HG02885 (cell line): ENCODE measurements around the gene SPIRE2.
"Not testable (repeated sequence)": the region's sequence is repeated elsewhere in the genome, so short reads cannot be mapped to it uniquely, and the experiment has no call there.

Experiments
- ATAC-seq: cut with Tn5 transposase; IDR thresholded peaks from one replicate; pipeline ENCODE4 v1.9.1; 2021; ENCODE audit warnings: mild to moderate bottlenecking; ENCODE audit not compliant: unreplicated experiment, poor library complexity

SPIRE2 gene

DNA sequence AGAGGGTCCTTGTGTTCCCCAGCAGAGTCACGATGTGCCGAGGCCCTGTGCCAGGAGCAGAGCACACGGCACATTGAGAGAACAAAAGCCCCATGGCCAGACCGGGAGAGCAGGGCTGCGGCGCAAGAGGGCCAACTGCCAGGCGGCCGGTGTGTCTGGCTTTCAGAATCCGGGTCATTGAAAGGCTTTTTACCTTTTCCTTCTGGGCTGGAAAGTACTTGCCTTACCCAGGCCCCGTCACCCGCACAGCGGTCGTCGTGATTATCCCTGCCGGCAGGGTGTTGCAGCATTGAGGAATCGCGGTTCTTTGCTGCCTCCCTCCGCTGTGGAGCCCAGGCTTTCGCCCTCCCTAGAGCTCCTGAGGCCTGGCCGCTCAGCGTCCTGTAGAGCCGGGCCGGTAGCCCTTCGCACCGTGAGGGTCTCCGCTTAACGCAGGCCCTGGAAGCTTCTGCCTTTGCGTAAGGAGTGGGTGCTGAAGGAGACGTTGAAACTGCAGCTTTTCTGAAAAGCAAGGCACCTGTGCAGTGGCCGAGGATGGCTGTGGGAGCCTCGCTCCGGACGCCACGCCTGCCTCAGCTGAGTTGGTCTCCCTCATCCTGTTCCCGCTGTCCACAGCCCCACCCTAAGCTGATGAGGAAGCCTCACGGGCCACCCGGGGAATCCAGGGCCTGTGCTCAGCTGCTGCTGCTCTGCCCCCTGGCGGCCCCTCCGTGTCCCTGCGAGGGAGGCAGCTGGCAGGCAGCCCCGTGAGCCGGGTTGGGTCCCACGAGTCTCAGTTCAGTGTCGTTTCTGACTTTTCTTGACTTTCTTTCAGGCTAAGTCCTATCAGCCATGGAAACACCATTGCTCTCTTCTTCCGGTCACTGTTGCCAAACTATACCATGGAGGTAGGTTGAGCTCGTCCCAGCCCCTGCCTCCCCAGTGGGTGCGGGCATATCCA is 81.8 kb downstream of the SPIRE2 start:
- no peak for ATAC-seq

DNA sequence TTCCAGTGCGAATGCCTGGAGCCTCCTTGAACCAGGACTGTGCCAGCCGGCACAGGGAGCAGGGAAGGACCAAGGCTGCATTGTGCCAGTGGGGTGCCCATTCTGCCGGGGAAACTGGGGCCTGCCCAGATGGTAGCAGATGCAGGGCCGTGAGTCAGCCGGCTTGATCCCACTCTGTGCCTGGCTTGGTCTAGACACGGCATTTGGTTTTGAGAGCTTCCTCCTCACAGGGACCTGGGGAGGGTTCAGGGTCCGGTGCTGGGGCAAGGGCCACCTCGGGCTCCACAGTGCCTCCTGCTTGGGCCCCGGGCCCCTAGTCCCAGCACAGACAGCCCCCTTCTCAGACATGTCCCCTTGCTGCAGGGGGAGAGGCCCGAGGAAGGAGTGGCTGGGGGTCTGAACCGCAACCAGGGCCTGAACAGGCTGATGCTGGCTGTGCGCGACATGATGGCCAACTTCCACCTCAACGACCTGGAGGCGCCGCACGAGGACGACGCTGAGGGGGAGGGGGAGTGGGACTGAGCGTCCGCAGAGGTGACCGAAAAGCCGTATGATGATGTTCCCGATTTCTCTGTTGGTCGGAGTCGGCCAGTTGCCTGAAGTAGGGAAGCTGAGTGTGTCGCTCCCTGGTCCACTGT is 82.6 kb downstream of the SPIRE2 start:
- ATAC-seq, result no peak

DNA sequence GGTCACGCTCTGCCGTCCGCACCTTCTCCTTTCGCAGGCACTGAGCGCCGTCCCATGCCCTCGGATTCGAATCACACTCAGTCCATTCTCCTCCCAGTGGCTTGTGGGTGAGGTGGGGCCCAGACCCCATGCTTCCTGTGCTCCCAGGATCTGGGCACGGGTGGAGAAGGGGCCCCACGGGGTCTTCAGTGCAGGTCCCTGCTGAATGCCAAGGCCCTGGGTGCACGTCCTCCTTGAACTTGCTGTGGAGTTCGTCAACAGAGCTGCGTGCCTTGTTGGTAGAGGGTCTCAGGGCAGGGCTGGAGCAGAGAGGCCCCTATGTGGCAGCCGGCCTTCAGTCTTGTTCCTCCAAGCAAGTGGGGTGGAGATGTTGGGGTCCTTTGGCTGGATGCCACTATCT is 83.1 kb downstream of the SPIRE2 start:
- no peak for ATAC-seq

- no peak for ATAC-seq
Measured at GRCh38 chr16:89912143-89912542, 83.9 kb downstream of the SPIRE2 start.

DNA sequence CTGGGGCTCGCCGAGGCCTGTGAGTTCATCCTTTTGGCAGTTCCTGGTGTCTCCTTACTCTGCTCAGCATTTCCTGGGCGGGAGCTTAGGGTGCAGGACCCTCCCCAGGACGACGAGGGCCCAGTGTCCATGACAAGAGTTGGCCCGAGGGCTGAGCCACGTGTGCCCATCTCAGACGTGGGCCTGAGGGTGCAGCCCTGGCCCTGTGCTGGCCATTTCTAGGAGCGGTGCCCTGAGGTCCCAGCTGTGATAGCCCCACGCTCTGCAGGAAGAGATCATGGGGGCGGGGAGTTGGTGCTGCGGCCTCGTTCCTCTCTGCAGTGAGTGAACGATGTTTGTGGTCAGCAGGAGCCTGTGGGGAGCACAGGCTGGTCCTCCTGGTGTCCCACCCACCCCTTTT is 84.4 kb downstream of the SPIRE2 start:
- no peak for ATAC-seq

DNA sequence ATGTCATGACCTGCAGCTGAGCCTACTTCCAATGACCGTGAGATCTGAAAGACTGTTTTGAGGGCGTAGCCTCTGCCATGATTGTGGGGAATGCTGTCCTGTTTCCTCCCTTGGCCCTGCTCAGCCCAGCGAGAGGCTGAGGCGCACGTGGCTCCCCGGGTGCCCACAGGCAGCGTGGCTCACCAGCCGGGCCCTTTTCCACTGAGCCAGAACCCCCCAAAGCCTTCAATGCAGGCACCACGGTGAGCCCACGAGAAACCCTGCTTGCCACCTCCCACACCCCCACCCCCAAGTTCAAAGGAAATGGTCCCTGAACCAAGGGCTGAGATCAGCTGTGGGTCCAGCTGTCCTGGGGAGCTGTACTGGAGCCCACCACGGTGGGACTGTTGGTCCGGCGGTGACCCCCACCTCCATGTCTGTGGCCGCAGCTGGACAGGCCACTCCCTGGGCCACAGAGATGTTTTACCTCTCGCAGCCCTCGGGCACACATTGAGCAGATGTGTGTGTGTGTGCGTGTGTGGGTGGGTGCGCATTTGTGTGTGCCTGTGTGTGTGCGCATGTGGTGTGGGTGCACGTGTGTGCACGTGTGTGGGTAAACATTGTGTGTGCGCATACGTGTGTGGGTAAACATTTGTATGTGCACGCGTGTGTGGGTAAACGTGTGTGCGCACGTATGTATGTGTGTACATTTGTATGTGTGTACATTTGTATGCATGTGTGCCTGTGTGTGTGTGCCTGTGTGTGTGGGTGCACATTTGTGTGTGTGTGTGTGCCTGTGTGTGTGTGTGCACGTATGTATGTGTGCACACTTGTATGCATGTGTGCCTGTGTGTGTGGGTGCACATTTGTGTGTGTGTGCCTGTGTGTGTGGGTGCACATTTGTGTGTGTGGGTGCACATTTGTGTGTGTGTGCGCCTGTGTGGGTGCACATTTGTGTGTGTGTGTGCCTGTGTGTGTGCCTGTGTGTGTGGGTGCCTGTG is 85.4 kb downstream of the SPIRE2 start:
- no peak for ATAC-seq

- ATAC-seq, result not testable (repeated sequence)
Measured at GRCh38 chr16:89914642-89915285, 86.5 kb downstream of the SPIRE2 start.

GRCh38 chr16:89915303-89916232 is 87.3 kb downstream of the SPIRE2 start:
- no peak for ATAC-seq

GRCh38 chr16:89917773-89918452 is 89.6 kb downstream of the SPIRE2 start:
- ATAC-seq, result peak; percentile 78

DNA sequence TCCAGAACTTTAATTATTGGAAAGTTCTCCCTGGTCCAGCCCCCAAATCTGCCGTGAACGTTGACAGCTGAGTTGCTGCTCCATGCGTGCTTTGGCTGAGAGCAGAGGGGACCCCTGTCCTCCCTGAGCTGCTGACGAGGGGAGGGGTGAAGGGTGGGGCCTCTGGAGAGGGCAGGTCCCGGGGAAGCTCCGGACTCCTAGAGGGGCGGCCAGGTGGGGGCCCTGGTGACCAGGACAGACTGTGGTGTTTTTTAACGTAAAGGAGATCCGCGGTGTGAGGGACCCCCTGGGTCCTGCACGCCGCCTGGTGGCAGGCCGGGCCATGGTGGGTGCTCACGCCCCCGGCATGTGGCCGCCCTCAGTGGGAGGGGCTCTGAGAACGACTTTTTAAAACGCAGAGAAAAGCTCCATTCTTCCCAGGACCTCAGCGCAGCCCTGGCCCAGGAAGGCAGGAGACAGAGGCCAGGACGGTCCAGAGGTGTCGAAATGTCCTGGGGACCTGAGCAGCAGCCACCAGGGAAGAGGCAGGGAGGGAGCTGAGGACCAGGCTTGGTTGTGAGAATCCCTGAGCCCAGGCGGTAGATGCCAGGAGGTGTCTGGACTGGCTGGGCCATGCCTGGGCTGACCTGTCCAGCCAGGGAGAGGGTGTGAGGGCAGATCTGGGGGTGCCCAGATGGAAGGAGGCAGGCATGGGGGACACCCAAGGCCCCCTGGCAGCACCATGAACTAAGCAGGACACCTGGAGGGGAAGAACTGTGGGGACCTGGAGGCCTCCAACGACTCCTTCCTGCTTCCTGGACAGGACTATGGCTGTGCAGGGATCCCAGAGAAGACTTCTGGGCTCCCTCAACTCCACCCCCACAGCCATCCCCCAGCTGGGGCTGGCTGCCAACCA is 90.4 kb downstream of the SPIRE2 start, which contains the start of gene MC1R:
TSS of gene MC1R (plus strand) at position 410 of the 895 bp plus-strand sequence. CDS start at position 807, 397 bp downstream.
- no peak for ATAC-seq

DNA sequence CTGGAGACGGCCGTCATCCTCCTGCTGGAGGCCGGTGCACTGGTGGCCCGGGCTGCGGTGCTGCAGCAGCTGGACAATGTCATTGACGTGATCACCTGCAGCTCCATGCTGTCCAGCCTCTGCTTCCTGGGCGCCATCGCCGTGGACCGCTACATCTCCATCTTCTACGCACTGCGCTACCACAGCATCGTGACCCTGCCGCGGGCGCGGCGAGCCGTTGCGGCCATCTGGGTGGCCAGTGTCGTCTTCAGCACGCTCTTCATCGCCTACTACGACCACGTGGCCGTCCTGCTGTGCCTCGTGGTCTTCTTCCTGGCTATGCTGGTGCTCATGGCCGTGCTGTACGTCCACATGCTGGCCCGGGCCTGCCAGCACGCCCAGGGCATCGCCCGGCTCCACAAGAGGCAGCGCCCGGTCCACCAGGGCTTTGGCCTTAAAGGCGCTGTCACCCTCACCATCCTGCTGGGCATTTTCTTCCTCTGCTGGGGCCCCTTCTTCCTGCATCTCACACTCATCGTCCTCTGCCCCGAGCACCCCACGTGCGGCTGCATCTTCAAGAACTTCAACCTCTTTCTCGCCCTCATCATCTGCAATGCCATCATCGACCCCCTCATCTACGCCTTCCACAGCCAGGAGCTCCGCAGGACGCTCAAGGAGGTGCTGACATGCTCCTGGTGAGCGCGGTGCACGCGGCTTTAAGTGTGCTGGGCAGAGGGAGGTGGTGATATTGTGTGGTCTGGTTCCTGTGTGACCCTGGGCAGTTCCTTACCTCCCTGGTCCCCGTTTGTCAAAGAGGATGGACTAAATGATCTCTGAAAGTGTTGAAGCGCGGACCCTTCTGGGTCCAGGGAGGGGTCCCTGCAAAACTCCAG is 91.5 kb downstream of the SPIRE2 start:
- no peak for ATAC-seq

GRCh38 chr16:89920723-89921122 is 92.4 kb downstream of the SPIRE2 start:
- ATAC-seq, result no peak
